ENCODE data around the gene HRH2.

The HRH2 gene

GRCh38 chr5:175690586-175690985, 32.7 kb downstream of the HRH2 start:
- no peak overlapping the region for H3K27ac ChIP-seq (replicated peaks; ENCODE audit: low read length)
- no CpG with 5 or more reads among the region's 11 CpGs for WGBS, 2 donors (ENCODE audit: extremely low coverage in 2 of 2, insufficient read length in 2 of 2, insufficient replicate concordance in 1 of 2)

GRCh38 chr5:175691761-175692160, 33.9 kb downstream of the HRH2 start:
- Histone ChIP-seq H2BK5ac (ENCODE audit: low read length) (no peak overlapping the region), H3K27me3 (ENCODE audit: control insufficient read depth in 3 of 3, insufficient read depth in 3 of 3, low read depth in 1 of 3, low read length in 3 of 3) (peaks cover 0 to 5% (median 0%) of the 10 kb centered on the region in 3 experiments), H3K14ac (ENCODE audit: low read length) (no peak overlapping the region), H3K4me2 (ENCODE audit: insufficient read depth, low read length, poor library complexity, severe bottlenecking) (no peak overlapping the region), H2BK120ac (ENCODE audit: low read depth, low read length) (no peak overlapping the region), H3K27ac (replicated peaks; ENCODE audit: low read length) (no peak overlapping the region), H2BK12ac (ENCODE audit: low read length) (no peak overlapping the region), H3K36me3 (replicated peaks in 1 of 2; ENCODE audit: control insufficient read depth in 2 of 2, insufficient read depth in 2 of 2, low read length in 2 of 2) (no peaks in the 10 kb centered on the region), H4K91ac (ENCODE audit: low read depth, low read length, poor library complexity) (no peak overlapping the region), H3K18ac (ENCODE audit: low read length) (no peak overlapping the region), H3K9ac (ENCODE audit: low read depth, low read length, poor library complexity) (no peak overlapping the region), H3K4me3 (ENCODE audit: low read length in 2 of 2) (no peak overlapping the region), H2BK15ac (ENCODE audit: low read length) (no peak overlapping the region), H3K9me3 (replicated peaks in 1 of 2; ENCODE audit: control insufficient read depth in 2 of 2, insufficient read depth in 1 of 2, low read depth in 1 of 2, low read length in 2 of 2) (no peaks in the 10 kb centered on the region), H3K79me1 (ENCODE audit: low read depth, low read length) (no peaks in the 10 kb centered on the region), H3K4me1 (ENCODE audit: control insufficient read depth in 2 of 2, insufficient read depth in 1 of 2, low read depth in 1 of 2, low read length in 2 of 2) (peaks cover 0 to 7% of the 10 kb centered on the region in 2 donors), H2AK5ac (ENCODE audit: low read depth, low read length) (no peak overlapping the region), H3K23ac (ENCODE audit: low read depth, low read length, poor library complexity) (no peak overlapping the region), H2AFZ (ENCODE audit: low read length) (no peak overlapping the region), H3K4ac (ENCODE audit: low read length) (no peak overlapping the region), H4K8ac (ENCODE audit: low read depth, low read length) (no peak overlapping the region)
- WGBS, 2 donors (ENCODE audit: extremely low coverage in 2 of 2, insufficient read length in 2 of 2, insufficient replicate concordance in 1 of 2) = no CpG with 5 or more reads among the region's 5 CpGs
- DNase-seq (ENCODE audit: low spot score) = no peak

More at GRCh38 chr5:175690586-175690985, 32.7 kb downstream of the HRH2 start:
- H2AFZ ChIP-seq (ENCODE audit: low read length) = peak overlapping the region; percentile 67
- no peak overlapping the region for H3K4me2 ChIP-seq (ENCODE audit: insufficient read depth, low read length, poor library complexity, severe bottlenecking)
- no peak overlapping the region for H2BK12ac ChIP-seq (ENCODE audit: low read length)
- H2BK5ac ChIP-seq (ENCODE audit: low read length) = no peak overlapping the region
- H3K36me3 ChIP-seq (replicated peaks in 1 of 2; ENCODE audit: control insufficient read depth in 2 of 2, insufficient read depth in 2 of 2, low read length in 2 of 2) = no peaks in the 10 kb centered on the region
- H4K8ac ChIP-seq (ENCODE audit: low read depth, low read length) = no peak overlapping the region
- no peak overlapping the region for H2BK15ac ChIP-seq (ENCODE audit: low read length)
- H4K91ac ChIP-seq (ENCODE audit: low read depth, low read length, poor library complexity) = no peak overlapping the region
- H2BK120ac ChIP-seq (ENCODE audit: low read depth, low read length) = no peak overlapping the region
- no peak overlapping the region for H3K23ac ChIP-seq (ENCODE audit: low read depth, low read length, poor library complexity)
- peaks cover 0 to 12% (median 0%) of the 10 kb centered on the region in 3 experiments for H3K27me3 ChIP-seq (ENCODE audit: control insufficient read depth in 3 of 3, insufficient read depth in 3 of 3, low read depth in 1 of 3, low read length in 3 of 3)
- H3K4me1 ChIP-seq (ENCODE audit: control insufficient read depth in 2 of 2, insufficient read depth in 1 of 2, low read depth in 1 of 2, low read length in 2 of 2) = peaks cover 0 to 9% of the 10 kb centered on the region in 2 donors
- H3K18ac ChIP-seq (ENCODE audit: low read length) = peak overlapping the region; percentile 36
- no peak overlapping the region for H3K4me3 ChIP-seq (ENCODE audit: low read length in 2 of 2)
- no peak for DNase-seq (ENCODE audit: low spot score)
- H3K79me1 ChIP-seq (ENCODE audit: low read depth, low read length) = no peaks in the 10 kb centered on the region
- no peak overlapping the region for H3K4ac ChIP-seq (ENCODE audit: low read length)
- H3K9me3 ChIP-seq (replicated peaks in 1 of 2; ENCODE audit: control insufficient read depth in 2 of 2, insufficient read depth in 1 of 2, low read depth in 1 of 2, low read length in 2 of 2) = no peaks in the 10 kb centered on the region
- H2AK5ac ChIP-seq (ENCODE audit: low read depth, low read length) = no peak overlapping the region
- no peak overlapping the region for H3K14ac ChIP-seq (ENCODE audit: low read length)
- H3K9ac ChIP-seq (ENCODE audit: low read depth, low read length, poor library complexity) = no peak overlapping the region

- Histone ChIP-seq H3K23ac (ENCODE audit: low read depth, low read length, poor library complexity) (no peak overlapping the region), H2AFZ (ENCODE audit: low read length) (no peak overlapping the region), H3K27me3 (ENCODE audit: control insufficient read depth in 3 of 3, insufficient read depth in 3 of 3, low read depth in 1 of 3, low read length in 3 of 3) (peaks cover 0 to 5% (median 0%) of the 10 kb centered on the region in 3 experiments), H2AK5ac (ENCODE audit: low read depth, low read length) (no peak overlapping the region), H3K4ac (ENCODE audit: low read length) (no peak overlapping the region), H3K14ac (ENCODE audit: low read length) (no peak overlapping the region), H3K9ac (ENCODE audit: low read depth, low read length, poor library complexity) (no peak overlapping the region), H3K4me1 (ENCODE audit: control insufficient read depth in 2 of 2, insufficient read depth in 1 of 2, low read depth in 1 of 2, low read length in 2 of 2) (peaks cover 0 to 7% of the 10 kb centered on the region in 2 donors), H4K91ac (ENCODE audit: low read depth, low read length, poor library complexity) (no peak overlapping the region), H2BK5ac (ENCODE audit: low read length) (no peak overlapping the region), H2BK120ac (ENCODE audit: low read depth, low read length) (no peak overlapping the region), H2BK12ac (ENCODE audit: low read length) (no peak overlapping the region), H3K4me2 (ENCODE audit: insufficient read depth, low read length, poor library complexity, severe bottlenecking) (no peak overlapping the region), H4K8ac (ENCODE audit: low read depth, low read length) (no peak overlapping the region), H3K4me3 (ENCODE audit: low read length in 2 of 2) (no peak overlapping the region), H3K79me1 (ENCODE audit: low read depth, low read length) (no peaks in the 10 kb centered on the region), H3K9me3 (replicated peaks in 1 of 2; ENCODE audit: control insufficient read depth in 2 of 2, insufficient read depth in 1 of 2, low read depth in 1 of 2, low read length in 2 of 2) (no peaks in the 10 kb centered on the region), H3K18ac (ENCODE audit: low read length) (no peak overlapping the region), H2BK15ac (ENCODE audit: low read length) (no peak overlapping the region), H3K27ac (replicated peaks; ENCODE audit: low read length) (no peak overlapping the region), H3K36me3 (replicated peaks in 1 of 2; ENCODE audit: control insufficient read depth in 2 of 2, insufficient read depth in 2 of 2, low read length in 2 of 2) (no peaks in the 10 kb centered on the region)
- WGBS, 2 donors (ENCODE audit: extremely low coverage in 2 of 2, insufficient read length in 2 of 2, insufficient replicate concordance in 1 of 2) = no CpG with 5 or more reads among the region's 16 CpGs
- DNase-seq (ENCODE audit: low spot score) = no peak
Observed at GRCh38 chr5:175692235-175692995, 34.5 kb downstream of the HRH2 start.

- Histone ChIP-seq H3K18ac (ENCODE audit: low read length) (no peak overlapping the region), H2BK120ac (ENCODE audit: low read depth, low read length) (no peak overlapping the region), H3K4ac (ENCODE audit: low read length) (no peak overlapping the region), H3K36me3 (replicated peaks in 1 of 2; ENCODE audit: control insufficient read depth in 2 of 2, insufficient read depth in 2 of 2, low read length in 2 of 2) (no peaks in the 10 kb centered on the region), H2BK5ac (ENCODE audit: low read length) (no peak overlapping the region), H3K4me2 (ENCODE audit: insufficient read depth, low read length, poor library complexity, severe bottlenecking) (no peak overlapping the region), H4K91ac (ENCODE audit: low read depth, low read length, poor library complexity) (no peak overlapping the region), H3K27ac (replicated peaks; ENCODE audit: low read length) (no peak overlapping the region), H3K27me3 (ENCODE audit: control insufficient read depth in 3 of 3, insufficient read depth in 3 of 3, low read depth in 1 of 3, low read length in 3 of 3) (peaks cover 0 to 3% (median 0%) of the 10 kb centered on the region in 3 experiments), H2AFZ (ENCODE audit: low read length) (no peak overlapping the region), H3K4me3 (ENCODE audit: low read length in 2 of 2) (no peak overlapping the region), H3K4me1 (ENCODE audit: control insufficient read depth in 2 of 2, insufficient read depth in 1 of 2, low read depth in 1 of 2, low read length in 2 of 2) (peaks cover 0 to 7% of the 10 kb centered on the region in 2 donors), H3K9me3 (replicated peaks in 1 of 2; ENCODE audit: control insufficient read depth in 2 of 2, insufficient read depth in 1 of 2, low read depth in 1 of 2, low read length in 2 of 2) (no peaks in the 10 kb centered on the region), H2BK15ac (ENCODE audit: low read length) (peak overlapping the region; percentile 5), H2BK12ac (ENCODE audit: low read length) (no peak overlapping the region), H3K23ac (ENCODE audit: low read depth, low read length, poor library complexity) (no peak overlapping the region), H4K8ac (ENCODE audit: low read depth, low read length) (no peak overlapping the region), H3K14ac (ENCODE audit: low read length) (no peak overlapping the region), H3K9ac (ENCODE audit: low read depth, low read length, poor library complexity) (no peak overlapping the region), H3K79me1 (ENCODE audit: low read depth, low read length) (no peaks in the 10 kb centered on the region), H2AK5ac (ENCODE audit: low read depth, low read length) (peak overlapping the region; percentile 17)
- DNase-seq (ENCODE audit: low spot score) = no peak
- WGBS, 2 donors (ENCODE audit: extremely low coverage in 2 of 2, insufficient read length in 2 of 2, insufficient replicate concordance in 1 of 2) = no CpG with 5 or more reads among the region's 12 CpGs
Observed at GRCh38 chr5:175692996-175693710, 35.3 kb downstream of the HRH2 start.
